HL-60 (cell line): ENCODE data around the gene NDUFA13.

Source experiments
- CTCF ChIP-seq: IDR thresholded peaks from one replicate; pipeline ENCODE4 v1.5.1; 2011; ENCODE audit warnings: low read length, control low read depth, inconsistent platforms; ENCODE audit not compliant: insufficient read depth
- POLR2AphosphoS5 ChIP-seq: IDR thresholded peaks from 2 replicates; pipeline ENCODE4 v1.6.1; 2012; ENCODE audit warnings: low read depth
- REST ChIP-seq: IDR thresholded peaks from 2 replicates; pipeline ENCODE4 v1.6.1; 2012; ENCODE audit warnings: low read depth; ENCODE audit not compliant: insufficient replicate concordance
- SPI1 ChIP-seq: IDR thresholded peaks from 2 replicates; pipeline ENCODE4 v1.6.1; 2012; ENCODE audit warnings: low read depth, mild to moderate bottlenecking, borderline replicate concordance

GRCh38 chr19:19492026-19492610, 23.9 kb upstream of the NDUFA13 start:
- TF ChIP-seq CTCF (no peak), REST (no peak), POLR2AphosphoS5 (no peak), SPI1 (no peak)
